ENCODE data around the gene MINDY1.

GRCh38 chr1:150963321-150964163 lies 43.2 kb downstream of the MINDY1 start:
- no peak for TF ChIP-seq EP300 (IDR thresholded peaks at IDR 0.05)
- no peak for TF ChIP-seq POLR2AphosphoS5 (IDR thresholded peaks at IDR 0.05)
- TF ChIP-seq CTCF (IDR thresholded peaks at IDR 0.05), result no peak

All from stomach (tissue), 4 donors.